Tibial artery (tissue), 4 donors: ENCODE data around the gene PTPRD.

ENCODE experiments used
- DNase-seq, 2 donors: peaks; one replicate each; pipeline ENCODE4 v3.0.0-alpha.2; 2019
- H3K27ac ChIP-seq, 2 donors: fragments of 200-600 bp; sonication (generic) in 1 of 2; 1 replicate in 1 of 2; 2 replicates in 1 of 2; pipeline ENCODE4 v1.5.1; 2018 to 2019; ENCODE audit warnings: mild to moderate bottlenecking in 1 of 2
- H3K27me3 ChIP-seq, 2 donors: fragments of 200-600 bp; sonication (generic) in 1 of 2; one replicate each; pipeline versions ENCODE4 v1.5.1 to v1.6.0; 2016 to 2019
- H3K36me3 ChIP-seq, 3 donors: fragments of 200-600 bp; sonication (generic) in 2 of 3; one replicate each; pipeline ENCODE4 v1.5.1; 2016 to 2019; ENCODE audit warnings: mild to moderate bottlenecking in 2 of 3
- H3K4me1 ChIP-seq, 4 donors: fragments of 200-600 bp; sonication (generic) in 2 of 4; 1 replicate in 3 of 4; 2 replicates in 1 of 4; pipeline ENCODE4 v1.5.1; 2016 to 2019
- H3K4me3 ChIP-seq, 2 donors: fragments of 200-600 bp; sonication (generic) in 1 of 2; 1 replicate in 1 of 2; 2 replicates in 1 of 2; pipeline ENCODE4 v1.5.1; 2018 to 2019; ENCODE audit warnings: mild to moderate bottlenecking in 2 of 2
- H3K9me3 ChIP-seq, 3 donors: fragments of 200-600 bp; sonication (generic) in 1 of 3; one replicate each; pipeline ENCODE4 v1.5.1; 2016 to 2019
- CTCF ChIP-seq, 2 experiments: fragments of 200-600 bp in 1 of 2; fragments of 450-650 bp in 1 of 2; IDR thresholded peaks; one replicate each; pipeline ENCODE4 v1.5.1; 2017 to 2019; ENCODE audit warnings: antibody characterized with exemption in 2 of 2, mild to moderate bottlenecking in 1 of 2, moderate library complexity in 1 of 2
- intact Hi-C: fragments of 100-400 bp; cut with DNase I; formaldehyde crosslinking; loops from one replicate; pipeline ENCODE4 v1.15.0; 2023; ENCODE audit warnings: low total_unique reads

PTPRD gene

DNA sequence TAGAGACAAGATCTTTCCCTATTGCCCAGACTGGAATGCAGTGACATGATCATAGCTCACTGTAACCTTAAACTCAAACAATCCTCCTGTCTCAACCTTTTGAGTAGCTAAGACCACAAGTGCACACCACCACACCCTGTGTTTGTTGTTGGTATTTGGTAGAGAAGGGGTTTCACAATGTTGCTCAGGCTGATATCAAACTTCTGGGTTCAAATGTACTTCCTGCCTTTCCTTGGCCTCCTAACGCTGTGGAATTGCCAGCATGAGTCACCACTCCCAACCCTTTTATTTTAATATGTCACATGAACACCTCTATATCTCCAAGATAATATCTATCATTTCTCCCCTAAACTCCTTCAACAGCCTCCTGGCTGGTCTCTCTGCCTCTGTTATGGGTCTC, 719.0 kb downstream of the PTPRD start:
- Histone ChIP-seq H3K4me1 (no peaks in the 10 kb centered on the region), H3K36me3 (no peaks in the 10 kb centered on the region), H3K4me3 (no peak overlapping the region), H3K27me3 (no peaks in the 10 kb centered on the region), H3K27ac (no peak overlapping the region), H3K9me3 (no peaks in the 10 kb centered on the region)
- TF ChIP-seq CTCF (IDR thresholded peaks at IDR 0.05) = no peak
- DNase-seq = no peak
- intact Hi-C loops = no loop called here

DNA sequence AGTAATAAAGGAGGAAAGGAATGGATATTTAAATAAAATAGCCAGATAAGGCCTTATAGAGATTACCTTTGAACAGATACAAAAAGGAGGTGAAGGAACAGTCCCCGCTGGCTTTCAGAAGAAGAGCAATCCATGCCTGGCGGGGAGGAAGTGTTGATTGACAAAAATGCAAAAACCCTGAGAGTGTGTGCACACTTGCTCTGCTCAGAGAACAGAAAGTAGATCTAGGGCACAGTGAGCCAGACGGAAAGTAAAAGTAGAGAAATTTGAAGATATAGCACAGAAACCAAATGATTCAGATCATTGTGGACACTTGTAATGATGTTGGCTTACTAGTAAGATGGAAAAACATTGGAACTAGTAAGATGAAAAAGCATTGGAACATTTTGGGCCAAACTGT, 720.6 kb downstream of the PTPRD start:
- DNase-seq = no peak
- Histone ChIP-seq H3K9me3 (no peaks in the 10 kb centered on the region), H3K36me3 (no peaks in the 10 kb centered on the region), H3K4me3 (no peak overlapping the region), H3K4me1 (no peaks in the 10 kb centered on the region), H3K27ac (no peak overlapping the region), H3K27me3 (no peaks in the 10 kb centered on the region)
- intact Hi-C loops = no loop called here
- no peak for TF ChIP-seq CTCF (IDR thresholded peaks at IDR 0.05)

DNA sequence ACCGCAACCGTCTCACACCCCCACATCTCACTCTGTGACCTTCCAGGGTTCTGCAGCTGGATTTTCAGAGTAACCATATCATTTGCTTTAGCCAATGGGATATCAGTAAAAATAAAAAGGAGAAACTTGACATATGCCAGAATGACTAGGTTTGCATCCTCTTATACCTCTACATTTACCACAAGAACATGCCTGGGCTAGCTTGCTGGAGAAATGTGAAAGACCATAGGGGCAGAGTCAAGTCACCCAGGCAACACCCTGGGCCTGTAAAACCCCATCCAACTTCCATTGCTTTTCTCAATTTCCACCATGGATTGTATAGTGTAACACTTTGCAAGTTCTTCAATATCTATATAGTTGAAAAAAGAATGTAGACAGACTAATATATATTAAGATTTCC, 731.1 kb downstream of the PTPRD start:
- intact Hi-C loops = no loop called here
- Histone ChIP-seq H3K9me3 (no peaks in the 10 kb centered on the region), H3K4me1 (no peaks in the 10 kb centered on the region), H3K27me3 (no peaks in the 10 kb centered on the region), H3K4me3 (no peak overlapping the region), H3K36me3 (no peaks in the 10 kb centered on the region), H3K27ac (no peak overlapping the region)
- DNase-seq = no peak
- TF ChIP-seq CTCF (IDR thresholded peaks at IDR 0.05) = no peak

DNA sequence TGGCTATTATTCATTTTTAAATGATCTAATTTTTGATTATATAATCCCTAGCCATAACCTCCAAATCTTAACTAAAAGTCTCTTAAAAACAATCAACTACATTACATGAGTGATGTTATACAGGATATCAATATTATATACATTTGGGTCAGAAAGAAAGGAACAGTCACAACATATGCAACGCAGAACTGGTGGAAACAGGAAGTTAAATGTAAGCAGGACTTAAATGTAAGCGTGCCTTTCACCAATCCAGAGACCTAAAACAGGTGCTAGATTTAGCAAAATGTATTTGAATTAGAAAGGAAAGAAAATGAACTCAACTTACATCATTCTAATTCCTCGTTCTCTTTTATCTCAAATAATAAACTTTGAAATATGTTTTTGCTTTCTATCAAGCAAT, 738.5 kb downstream of the PTPRD start:
- intact Hi-C loops = no loop called here
- no peak for TF ChIP-seq CTCF (IDR thresholded peaks at IDR 0.05)
- H3K36me3 ChIP-seq = no peaks in the 10 kb centered on the region

DNA sequence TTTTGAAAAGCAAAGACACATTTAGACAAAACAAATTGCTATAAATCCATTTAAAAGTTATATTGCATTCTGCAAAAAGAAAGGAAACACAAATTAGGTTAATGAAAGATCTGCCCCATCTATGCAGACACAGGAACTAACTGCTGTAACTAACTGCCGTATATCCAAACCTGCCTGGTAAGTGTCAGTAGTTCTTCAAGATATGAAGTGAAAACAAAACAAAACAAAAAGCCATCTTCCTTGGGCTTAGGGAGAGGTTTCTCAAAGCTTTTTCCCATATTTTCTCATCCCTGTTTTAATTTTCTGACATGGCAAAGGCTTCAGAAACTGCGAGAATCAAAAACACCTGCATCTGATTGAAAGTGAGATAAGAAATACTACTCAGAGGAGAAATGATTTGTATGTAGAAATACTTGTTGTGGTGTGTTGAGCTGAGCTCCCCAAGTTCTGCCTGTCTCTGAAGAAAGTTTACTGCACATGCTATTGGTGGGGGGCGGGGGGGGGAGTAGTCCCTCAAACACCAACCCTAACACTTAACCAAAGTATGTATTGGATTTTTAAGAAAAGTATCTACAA, 750.5 kb downstream of the PTPRD start:
- no peak for TF ChIP-seq CTCF (IDR thresholded peaks at IDR 0.05)
- DNase-seq = no peak
- Histone ChIP-seq H3K4me1 (no peaks in the 10 kb centered on the region), H3K9me3 (no peaks in the 10 kb centered on the region), H3K4me3 (no peak overlapping the region), H3K27me3 (no peaks in the 10 kb centered on the region), H3K27ac (no peak overlapping the region), H3K36me3 (no peaks in the 10 kb centered on the region)
- intact Hi-C loops = no loop called here

More for the DNA sequence above, 738.5 kb downstream of the PTPRD start:
- H3K4me1 ChIP-seq = no peaks in the 10 kb centered on the region
- no peaks in the 10 kb centered on the region for H3K9me3 ChIP-seq
- no peak overlapping the region for H3K27ac ChIP-seq
- H3K4me3 ChIP-seq = no peak overlapping the region
- H3K27me3 ChIP-seq = no peaks in the 10 kb centered on the region
- DNase-seq = no peak
